HepG2 (cell line): ENCODE data around the gene WDR48. TPM values are rescaled to one million over a fixed set of nuclear protein-coding genes. Genes with fewer than 3 reads are reported as not detected.

Experiments
- EP300 ChIP-seq, 3 experiments: sonication (generic) in 1 of 3; formaldehyde crosslinking in 1 of 3; IDR thresholded peaks; 2 replicates each; pipeline versions ENCODE4 v1.5.1 to v1.6.1; 2011 to 2020; ENCODE audit warnings: low read depth in 2 of 3, low read length in 2 of 3, borderline replicate concordance in 1 of 3, improper control_type of control experiment in 1 of 3, mild to moderate bottlenecking in 1 of 3, missing genetic modification reagents in 1 of 3, moderate library complexity in 1 of 3
- FOXJ3 ChIP-seq: sonication (generic); formaldehyde crosslinking; IDR thresholded peaks from 2 replicates; pipeline ENCODE4 v1.4.0; 2020; ENCODE audit warnings: missing genetic modification reagents, mild to moderate bottlenecking, borderline replicate concordance
- PPARG ChIP-seq: conservative IDR thresholded peaks from 2 replicates; pipeline ENCODE4 v1.6.1; 2016; ENCODE audit warnings: missing biosample characterization, missing genetic modification reagents
- RERE ChIP-seq: IDR thresholded peaks from 2 replicates; pipeline ENCODE4 v1.6.1; 2016; ENCODE audit warnings: low read depth, missing genetic modification reagents, missing compliant biosample characterization
- SP1 ChIP-seq, 2 experiments: fragments of 450-650 bp in 1 of 2; sonication (generic) in 1 of 2; formaldehyde crosslinking in 1 of 2; IDR thresholded peaks; 2 replicates each; pipeline versions ENCODE4 v1.4.0 to v1.6.1; 2016 to 2020; ENCODE audit warnings: missing genetic modification reagents in 1 of 2
- SP4 ChIP-seq: sonication (generic); formaldehyde crosslinking; IDR thresholded peaks from 2 replicates; pipeline ENCODE4 v1.8.1; 2023; ENCODE audit warnings: mild to moderate bottlenecking, missing genetic modification reagents
- TCF7 ChIP-seq: sonication (generic); IDR thresholded peaks from 2 replicates; pipeline ENCODE4 v1.6.1; 2016; ENCODE audit warnings: antibody characterized with exemption, low read depth
- ZFP36L2 ChIP-seq: sonication (generic); formaldehyde crosslinking; IDR thresholded peaks from 2 replicates; pipeline ENCODE4 v1.4.0; 2020; ENCODE audit warnings: missing genetic modification reagents
- ZGPAT ChIP-seq: IDR thresholded peaks from 2 replicates; pipeline ENCODE4 v1.6.1; 2016; ENCODE audit warnings: mild to moderate bottlenecking
- ZMYM2 ChIP-seq: sonication (generic); formaldehyde crosslinking; IDR thresholded peaks from 2 replicates; pipeline ENCODE4 v1.8.0; 2022; ENCODE audit warnings: mild to moderate bottlenecking, missing genetic modification reagents
- ZNF414 ChIP-seq: sonication (generic); formaldehyde crosslinking; IDR thresholded peaks from 2 replicates; pipeline ENCODE4 v1.5.0; 2020; ENCODE audit warnings: missing genetic modification reagents
- ZNF552 ChIP-seq: sonication (generic); formaldehyde crosslinking; IDR thresholded peaks from 2 replicates; pipeline ENCODE4 v1.9.0; 2022; ENCODE audit warnings: missing genetic modification reagents, mild to moderate bottlenecking, borderline replicate concordance
- polyA plus RNA-seq, 8 experiments: library from polyadenylated mRNA; depleted of rRNA in 3 of 8; stranded (reverse) in 7 of 8; unstranded in 1 of 8; fragments of >200 nt; fragmentation: Illumina TruSeq in 4 of 8; extraction: Trizol in 4 of 8; gene quantifications; 2 replicates each; pipeline versions ENCODE4 v1.2.1 to v1.2.3, GENCODE V29; 2011 to 2016; ENCODE audit warnings: low read depth in 4 of 8, missing spikeins in 1 of 8, mixed read lengths in 1 of 8; ENCODE audit not compliant: insufficient read depth in 1 of 8
- total RNA-seq, 5 experiments: library from RNA; depleted of rRNA; stranded (reverse); fragments of >200 nt; fragmentation: Illumina TruSeq; extraction: Trizol; gene quantifications; 2 replicates each; pipeline ENCODE4 v1.2.3, GENCODE V29; 2016; ENCODE audit warnings: low read depth in 1 of 5
- TF ChIP-seq, protein P1 (sequence below): sonication (generic); formaldehyde crosslinking; IDR thresholded peaks from 2 replicates; pipeline ENCODE4 v1.8.0; 2022; ENCODE audit warnings: low read depth, missing genetic modification reagents
- TF ChIP-seq, protein P2 (sequence below): sonication (generic); formaldehyde crosslinking; IDR thresholded peaks from 2 replicates; pipeline ENCODE4; 2020; ENCODE audit warnings: missing genetic modification reagents, mild to moderate bottlenecking, borderline replicate concordance

Gene WDR48
- total and polyA plus RNA-seq, 2 of the 13 experiments (the other 11 are each of a cell fraction or from before 2014, with no cell fraction given) = 29.2 to 31.2 TPM

- TF ChIP-seq RERE (CRISPR knock-in tag) (no peak), TCF7 (no peak), SP1 (IDR thresholded peaks at IDR 0.05) (no peak), SP1 (CRISPR knock-in tag; IDR thresholded peaks at IDR 0.05) (peak; percentile 75; the same call in 1 of the 2 replicates), SP4 (CRISPR knock-in tag) (peak; percentile 84), ZMYM2 (CRISPR knock-in tag) (no peak), ZGPAT (CRISPR knock-in tag) (peak; percentile 87), ZFP36L2 (CRISPR knock-in tag) (no peak), ZNF552 (CRISPR knock-in tag) (no peak; the same call in 1 of the 2 replicates), PPARG (no peak), EP300 (IDR thresholded peaks at IDR 0.05; ENCODE audit: low read depth in 2 of 2, low read length in 2 of 2) (0 out of 4 replicates have a peak, but pooled peaks of 1 of the 2 experiments have one; percentile 55), EP300 (CRISPR knock-in tag; IDR thresholded peaks at IDR 0.05; ENCODE audit: borderline replicate concordance) (no peak; the same call in 1 of the 2 replicates), ZNF414 (CRISPR knock-in tag) (no peak), FOXJ3 (CRISPR knock-in tag) (peak; percentile 82)
- TF ChIP-seq, protein P1, sequence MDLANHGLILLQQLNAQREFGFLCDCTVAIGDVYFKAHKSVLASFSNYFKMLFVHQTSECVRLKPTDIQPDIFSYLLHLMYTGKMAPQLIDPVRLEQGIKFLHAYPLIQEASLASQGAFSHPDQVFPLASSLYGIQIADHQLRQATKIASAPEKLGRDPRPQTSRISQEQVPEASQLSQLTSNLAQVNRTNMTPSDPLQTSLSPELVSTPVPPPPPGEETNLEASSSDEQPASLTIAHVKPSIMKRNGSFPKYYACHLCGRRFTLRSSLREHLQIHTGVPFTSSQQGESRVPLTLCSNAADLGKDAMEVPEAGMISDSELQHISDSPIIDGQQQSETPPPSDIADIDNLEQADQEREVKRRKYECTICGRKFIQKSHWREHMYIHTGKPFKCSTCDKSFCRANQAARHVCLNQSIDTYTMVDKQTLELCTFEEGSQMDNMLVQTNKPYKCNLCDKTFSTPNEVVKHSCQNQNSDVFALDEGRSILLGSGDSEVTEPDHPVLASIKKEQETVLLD (CRISPR knock-in tag) = 0 out of 2 replicates have a peak, but pooled peaks have one; percentile 66
- TF ChIP-seq, protein P2, sequence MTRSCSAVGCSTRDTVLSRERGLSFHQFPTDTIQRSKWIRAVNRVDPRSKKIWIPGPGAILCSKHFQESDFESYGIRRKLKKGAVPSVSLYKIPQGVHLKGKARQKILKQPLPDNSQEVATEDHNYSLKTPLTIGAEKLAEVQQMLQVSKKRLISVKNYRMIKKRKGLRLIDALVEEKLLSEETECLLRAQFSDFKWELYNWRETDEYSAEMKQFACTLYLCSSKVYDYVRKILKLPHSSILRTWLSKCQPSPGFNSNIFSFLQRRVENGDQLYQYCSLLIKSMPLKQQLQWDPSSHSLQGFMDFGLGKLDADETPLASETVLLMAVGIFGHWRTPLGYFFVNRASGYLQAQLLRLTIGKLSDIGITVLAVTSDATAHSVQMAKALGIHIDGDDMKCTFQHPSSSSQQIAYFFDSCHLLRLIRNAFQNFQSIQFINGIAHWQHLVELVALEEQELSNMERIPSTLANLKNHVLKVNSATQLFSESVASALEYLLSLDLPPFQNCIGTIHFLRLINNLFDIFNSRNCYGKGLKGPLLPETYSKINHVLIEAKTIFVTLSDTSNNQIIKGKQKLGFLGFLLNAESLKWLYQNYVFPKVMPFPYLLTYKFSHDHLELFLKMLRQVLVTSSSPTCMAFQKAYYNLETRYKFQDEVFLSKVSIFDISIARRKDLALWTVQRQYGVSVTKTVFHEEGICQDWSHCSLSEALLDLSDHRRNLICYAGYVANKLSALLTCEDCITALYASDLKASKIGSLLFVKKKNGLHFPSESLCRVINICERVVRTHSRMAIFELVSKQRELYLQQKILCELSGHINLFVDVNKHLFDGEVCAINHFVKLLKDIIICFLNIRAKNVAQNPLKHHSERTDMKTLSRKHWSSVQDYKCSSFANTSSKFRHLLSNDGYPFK (CRISPR knock-in tag) = peak; percentile 79; the same call in 1 of the 2 replicates
Observed at GRCh38 chr3:39051649-39052561, at the start of gene WDR48, which contains the start of gene SCN11A (continued).
